HG03280 (cell line): ENCODE data around the gene S100A16.

Experiments
- ATAC-seq: cut with Tn5 transposase; IDR thresholded peaks from one replicate; pipeline ENCODE4 v1.9.1; 2021; ENCODE audit warnings: mild to moderate bottlenecking, moderate library complexity; ENCODE audit not compliant: unreplicated experiment

Gene S100A16

DNA sequence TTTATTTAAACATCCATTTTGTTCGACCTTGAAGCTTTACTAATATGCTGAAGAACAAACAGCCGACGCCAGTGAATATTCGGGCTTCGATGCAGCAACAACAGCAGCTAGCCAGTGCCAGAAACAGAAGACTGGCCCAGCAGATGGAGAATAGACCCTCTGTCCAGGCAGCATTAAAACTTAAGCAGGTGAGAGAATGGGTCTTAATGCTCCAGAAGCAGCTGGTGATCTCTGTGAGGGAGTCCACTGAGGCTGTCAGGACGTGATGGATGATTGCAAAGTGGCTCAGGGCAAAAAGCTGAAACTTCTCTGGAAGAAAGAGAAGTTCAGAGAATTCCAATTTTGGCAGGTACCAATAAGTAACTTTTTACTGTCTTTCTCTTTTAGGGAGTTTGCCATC, 25.3 kb upstream of the S100A16 start:
- ATAC-seq, result no peak

DNA sequence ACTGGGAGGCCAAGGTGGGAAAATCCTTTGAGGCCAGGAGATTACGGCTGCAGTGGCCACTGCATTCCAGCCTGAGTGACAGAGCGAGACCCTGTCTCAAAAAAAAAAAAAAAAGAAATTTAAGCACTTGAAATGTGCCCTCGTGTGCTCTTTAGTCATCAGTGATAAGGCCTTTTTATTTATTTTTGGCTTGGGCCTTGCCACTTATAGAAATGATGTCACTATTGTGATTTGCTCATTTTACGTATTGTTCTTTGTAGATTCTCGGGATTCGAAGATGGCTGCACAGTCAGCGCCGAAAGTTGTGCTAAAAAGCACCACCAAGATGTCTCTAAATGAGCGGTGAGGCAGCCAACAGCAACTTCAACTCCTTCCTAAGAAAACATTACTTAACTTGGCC, 23.4 kb upstream of the S100A16 start:
- no peak for ATAC-seq

- no peak for ATAC-seq
Observed at GRCh38 chr1:153635872-153636271, 22.9 kb upstream of the S100A16 start.

GRCh38 chr1:153633754-153634665, 21.1 kb upstream of the S100A16 start, which contains the start of gene CHTOP:
TSS of gene CHTOP (plus strand) at chr1:153634066. CDS start at chr1:153636589, 2,523 bp downstream.
- ATAC-seq, result peak; percentile 94

DNA sequence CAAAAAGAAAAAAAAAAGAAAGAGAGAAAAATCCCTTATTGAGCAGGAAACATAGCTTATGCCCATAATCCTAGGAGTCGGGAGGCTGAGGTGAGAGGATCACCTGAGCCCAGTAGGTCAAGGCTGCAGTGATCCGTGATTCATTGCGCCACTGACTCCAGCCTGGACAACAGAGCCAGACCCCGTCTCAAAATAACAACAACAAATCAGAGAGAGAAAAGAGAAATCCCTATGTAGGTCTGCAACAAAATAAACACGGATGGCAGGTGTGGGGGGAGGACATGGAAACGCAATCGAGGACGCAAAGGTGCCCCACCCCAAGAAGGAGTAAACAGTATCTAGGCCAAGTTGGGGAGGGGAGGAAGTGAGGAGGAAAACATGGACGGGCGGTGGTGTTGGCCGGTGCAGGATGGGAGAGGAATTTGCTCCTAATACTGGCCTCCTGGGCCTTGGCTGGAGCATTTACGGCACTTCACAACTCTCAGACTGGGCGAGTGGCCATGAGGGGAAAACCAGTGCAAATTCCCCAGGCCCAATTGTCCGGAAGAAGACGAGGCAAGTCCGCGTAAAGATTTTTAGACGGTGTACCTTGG, 20.3 kb upstream of the S100A16 start:
- no peak for ATAC-seq

- ATAC-seq, result no peak
Observed at GRCh38 chr1:153631047-153632022, 18.4 kb upstream of the S100A16 start.

DNA sequence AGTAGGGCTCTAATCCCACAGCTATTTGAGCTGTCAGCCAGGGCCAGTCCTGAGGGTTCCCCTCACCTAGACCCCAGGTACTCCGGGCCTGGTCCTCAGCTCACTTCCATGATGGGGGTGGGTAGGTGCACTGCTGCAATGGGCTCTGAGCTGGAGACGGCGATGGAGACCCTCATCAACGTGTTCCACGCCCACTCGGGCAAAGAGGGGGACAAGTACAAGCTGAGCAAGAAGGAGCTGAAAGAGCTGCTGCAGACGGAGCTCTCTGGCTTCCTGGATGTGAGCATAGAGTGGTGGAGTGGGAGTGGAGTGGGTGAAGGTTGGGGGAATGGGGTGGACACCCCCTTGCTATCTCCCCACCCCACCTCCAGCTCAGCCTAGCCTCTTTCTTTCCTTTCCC, 17.4 kb upstream of the S100A16 start:
- ATAC-seq, result no peak

- ATAC-seq, result no peak
Observed at GRCh38 chr1:153629971-153630370, 17.0 kb upstream of the S100A16 start.

DNA sequence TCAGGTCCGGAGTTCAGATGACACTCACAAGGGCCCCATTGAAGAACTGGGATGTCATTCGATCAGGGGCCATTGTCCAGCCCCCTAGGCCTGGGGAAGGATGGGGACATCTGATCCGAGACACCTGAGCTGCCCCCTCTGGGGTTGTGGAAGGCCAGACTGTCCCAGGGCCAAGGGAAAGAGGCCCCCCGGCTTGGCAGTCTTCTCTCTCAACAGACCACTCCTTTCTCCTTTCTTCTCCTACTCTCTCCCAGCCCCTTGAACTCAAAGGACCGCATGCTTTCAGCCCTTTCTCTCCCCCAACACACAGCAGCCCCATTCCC, 16.4 kb upstream of the S100A16 start:
- no peak for ATAC-seq

GRCh38 chr1:153628638-153629342, 15.9 kb upstream of the S100A16 start:
- no peak for ATAC-seq

- ATAC-seq, result no peak
Observed at GRCh38 chr1:153627715-153628626, 15.0 kb upstream of the S100A16 start, which contains the start of gene S100A1. TSS of gene S100A1 (plus strand) at chr1:153628434. CDS start at chr1:153630522, 2,088 bp downstream.

DNA sequence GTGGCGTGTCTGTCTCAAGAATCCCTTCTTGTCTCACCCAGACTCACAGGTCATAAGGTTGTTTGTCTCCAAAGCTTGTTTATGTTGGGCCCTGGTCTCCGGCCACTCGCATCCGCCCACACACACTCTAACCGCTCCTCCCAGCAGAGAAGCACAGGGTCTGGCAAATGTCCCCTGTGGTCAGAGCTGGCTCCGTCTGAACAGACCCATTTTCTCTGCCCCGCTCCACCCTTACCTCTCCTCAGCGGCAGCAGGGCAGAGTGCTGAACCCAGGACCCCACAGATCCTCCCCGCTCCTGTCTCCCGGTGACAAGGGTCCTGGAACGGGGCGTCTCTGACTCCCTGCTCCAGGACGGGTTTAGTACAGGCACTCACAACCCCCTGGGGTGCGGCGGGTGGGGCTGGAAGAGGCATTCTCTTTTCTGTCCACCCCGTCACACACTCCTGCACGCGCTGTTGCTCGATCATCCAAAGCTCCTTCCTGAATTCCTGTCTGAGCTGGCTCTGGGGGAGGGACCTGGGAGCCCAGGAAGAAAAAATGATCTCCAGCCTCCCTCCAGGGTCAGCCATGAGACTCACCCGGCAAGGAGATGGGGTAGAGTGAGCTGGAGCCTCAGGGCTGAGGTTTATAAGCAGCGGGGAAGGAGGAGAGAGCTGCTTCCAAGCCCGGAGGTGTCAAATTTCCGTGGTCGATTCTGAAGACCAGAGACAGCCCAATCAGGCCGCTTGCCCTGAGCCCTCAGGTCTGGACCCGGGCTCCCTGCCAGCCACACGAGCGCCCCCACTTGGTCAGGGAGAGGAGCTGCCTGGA, 14.2 kb upstream of the S100A16 start, which contains the start of gene S100A13:
Gene S100A13, minus strand, starts transcription at position 602 of the 811 bp plus-strand sequence. CDS start 1,033 bp downstream, outside the sequence.
- ATAC-seq, result peak; percentile 54

DNA sequence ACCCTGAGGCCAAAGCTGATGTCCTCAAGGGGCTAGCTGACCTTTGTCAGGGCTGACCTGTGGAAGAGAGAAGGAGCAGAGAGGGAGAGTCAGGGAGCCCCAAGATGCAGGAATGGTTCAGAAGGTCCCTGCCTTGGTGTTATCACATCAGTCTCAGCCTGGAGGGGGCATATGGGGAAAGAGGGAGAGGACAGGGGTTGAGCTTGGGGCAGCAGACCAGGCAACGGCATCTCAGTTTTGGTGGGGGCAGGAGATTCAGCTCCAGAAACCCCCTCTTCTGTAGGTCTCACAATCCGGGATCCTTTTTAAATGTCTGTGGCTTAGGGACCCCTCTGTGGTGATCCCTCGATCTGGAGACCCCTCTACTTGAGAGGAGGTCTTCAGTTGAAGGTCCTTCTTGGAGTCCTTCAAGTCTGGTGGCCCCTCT, 13.6 kb upstream of the S100A16 start:
- ATAC-seq, result no peak

- no peak for ATAC-seq
Observed at GRCh38 chr1:153624965-153625611, 12.2 kb upstream of the S100A16 start.

DNA sequence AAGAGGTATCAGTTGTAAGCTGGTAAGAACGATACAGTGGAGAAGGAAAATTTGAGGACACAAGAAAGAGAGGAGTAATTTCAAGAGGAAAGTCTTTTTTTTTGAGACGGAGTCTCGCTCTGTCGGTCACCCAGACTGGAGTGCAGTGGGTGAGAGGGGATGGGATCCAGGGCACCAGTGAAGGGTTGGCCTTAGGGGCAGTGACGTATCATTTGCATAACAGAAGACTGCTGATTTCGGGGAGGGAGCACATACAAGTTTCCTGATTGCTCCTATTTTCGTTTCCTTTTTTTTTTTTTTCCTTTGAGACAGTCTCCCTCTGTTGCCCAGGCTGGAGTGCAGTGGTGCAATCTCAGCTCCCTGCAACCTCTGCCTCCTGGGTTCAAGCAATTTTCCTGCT, 10.2 kb upstream of the S100A16 start:
- no peak for ATAC-seq

- no peak for ATAC-seq
Observed at GRCh38 chr1:153619171-153619570, 6.2 kb upstream of the S100A16 start.

DNA sequence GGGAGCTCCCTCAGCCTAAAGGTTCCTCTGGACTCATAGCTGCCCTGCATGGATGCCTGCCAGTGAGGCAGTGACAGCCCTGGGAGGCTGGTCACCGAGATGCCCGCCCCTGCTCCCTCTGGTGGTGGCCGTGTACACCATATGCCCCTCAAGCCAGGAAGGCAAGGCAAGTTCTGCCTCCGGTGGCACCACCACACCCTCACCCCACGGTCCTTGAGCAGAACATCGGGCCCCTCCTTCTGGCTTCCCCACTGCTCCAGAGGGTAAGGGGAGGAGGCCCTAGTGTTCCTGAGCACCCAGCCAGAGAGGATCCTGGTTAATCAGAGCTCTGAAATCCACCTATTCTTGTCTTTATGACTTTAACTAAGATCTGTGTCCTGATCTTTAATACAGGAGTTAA, 4.7 kb upstream of the S100A16 start:
- ATAC-seq, result peak; percentile 51

DNA sequence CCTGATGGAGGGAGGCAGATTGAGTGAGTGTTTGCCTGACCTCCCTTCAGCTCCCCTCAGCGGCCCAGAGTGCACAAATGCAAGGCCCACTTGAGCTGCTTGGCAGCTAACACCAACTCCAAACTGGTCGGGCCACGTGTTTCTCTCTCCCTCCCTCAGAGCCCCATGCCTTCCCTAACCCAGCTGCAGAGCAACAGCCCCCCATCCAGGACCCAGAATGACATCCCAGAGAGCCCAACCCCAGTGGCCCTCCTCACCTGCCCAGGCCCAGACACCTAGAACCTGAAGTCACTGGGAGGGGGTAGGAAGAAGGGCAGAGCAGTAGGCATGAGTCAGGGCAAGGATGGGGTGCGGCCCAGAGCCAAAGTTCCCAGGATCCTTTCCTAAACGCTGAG, 4.0 kb upstream of the S100A16 start:
- ATAC-seq, result no peak
